ENCODE results near the gene NAPSA.

GRCh38 chr19:50320051-50320450 is 45.4 kb downstream of the NAPSA start:
- TF ChIP-seq, protein P1, sequence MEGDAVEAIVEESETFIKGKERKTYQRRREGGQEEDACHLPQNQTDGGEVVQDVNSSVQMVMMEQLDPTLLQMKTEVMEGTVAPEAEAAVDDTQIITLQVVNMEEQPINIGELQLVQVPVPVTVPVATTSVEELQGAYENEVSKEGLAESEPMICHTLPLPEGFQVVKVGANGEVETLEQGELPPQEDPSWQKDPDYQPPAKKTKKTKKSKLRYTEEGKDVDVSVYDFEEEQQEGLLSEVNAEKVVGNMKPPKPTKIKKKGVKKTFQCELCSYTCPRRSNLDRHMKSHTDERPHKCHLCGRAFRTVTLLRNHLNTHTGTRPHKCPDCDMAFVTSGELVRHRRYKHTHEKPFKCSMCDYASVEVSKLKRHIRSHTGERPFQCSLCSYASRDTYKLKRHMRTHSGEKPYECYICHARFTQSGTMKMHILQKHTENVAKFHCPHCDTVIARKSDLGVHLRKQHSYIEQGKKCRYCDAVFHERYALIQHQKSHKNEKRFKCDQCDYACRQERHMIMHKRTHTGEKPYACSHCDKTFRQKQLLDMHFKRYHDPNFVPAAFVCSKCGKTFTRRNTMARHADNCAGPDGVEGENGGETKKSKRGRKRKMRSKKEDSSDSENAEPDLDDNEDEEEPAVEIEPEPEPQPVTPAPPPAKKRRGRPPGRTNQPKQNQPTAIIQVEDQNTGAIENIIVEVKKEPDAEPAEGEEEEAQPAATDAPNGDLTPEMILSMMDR (IDR thresholded peaks at IDR 0.05): no peak
- no peak for TF ChIP-seq POLR2A (IDR thresholded peaks at IDR 0.05)
- no peak for TF ChIP-seq POLR2AphosphoS5 (IDR thresholded peaks at IDR 0.05)
- no peak for TF ChIP-seq EP300 (IDR thresholded peaks at IDR 0.05)

Measured in sigmoid colon (tissue), 4 donors.